Sigmoid colon (tissue), 7 donors: Measurements from ENCODE around the gene PIP4K2A. TPM values are rescaled to one million over a fixed set of nuclear protein-coding genes. Genes with fewer than 3 reads are reported as not detected.
A peak's percentile ranks its signal among the peaks of the same experiment; 100 is the strongest.

Source experiments
- DNase-seq: peaks from one replicate; pipeline ENCODE4 v3.0.0-alpha.2; 2019
- H3K27ac ChIP-seq, 4 donors: fragments of 200-600 bp; sonication (generic); one replicate each; pipeline ENCODE4 v1.5.1; 2016 to 2019; ENCODE audit warnings: mild to moderate bottlenecking in 1 of 4
- H3K27me3 ChIP-seq, 3 donors: fragments of 200-600 bp; sonication (generic); one replicate each; pipeline ENCODE4 v1.5.1; 2019; ENCODE audit warnings: mild to moderate bottlenecking in 1 of 3
- H3K36me3 ChIP-seq, 4 donors: fragments of 200-600 bp; sonication (generic); one replicate each; pipeline ENCODE4 v1.5.1; 2016 to 2019
- H3K4me1 ChIP-seq, 4 donors: fragments of 200-600 bp; sonication (generic); one replicate each; pipeline ENCODE4 v1.5.1; 2017 to 2019
- H3K4me3 ChIP-seq, 4 donors: fragments of 200-600 bp; sonication (generic); one replicate each; pipeline ENCODE4 v1.5.1; 2017 to 2019; ENCODE audit warnings: mild to moderate bottlenecking in 2 of 4, moderate library complexity in 1 of 4
- H3K9me3 ChIP-seq, 4 donors: fragments of 200-600 bp in 3 of 4; sonication (generic) in 3 of 4; one replicate each; pipeline versions ENCODE4 v1.5.1 to v1.6.1; 2013 to 2019
- CTCF ChIP-seq, 4 experiments: fragments of 450-650 bp in 3 of 4; fragments of 200-600 bp in 1 of 4; IDR thresholded peaks; one replicate each; pipeline ENCODE4 v1.5.1; 2016 to 2019; ENCODE audit warnings: antibody characterized with exemption in 4 of 4, mild to moderate bottlenecking in 3 of 4, moderate library complexity in 2 of 4
- EP300 ChIP-seq, 4 donors: sonication (generic); formaldehyde crosslinking; IDR thresholded peaks; one replicate each; pipeline ENCODE4 v1.6.1; 2017; ENCODE audit warnings: antibody characterized with exemption in 4 of 4
- POLR2A ChIP-seq, 2 donors: fragments of 450-650 bp; IDR thresholded peaks; one replicate each; pipeline ENCODE4 v1.6.1; 2016; ENCODE audit warnings: antibody characterized with exemption in 2 of 2, mild to moderate bottlenecking in 2 of 2, moderate library complexity in 2 of 2
- POLR2AphosphoS5 ChIP-seq, 4 donors: sonication (generic); formaldehyde crosslinking; IDR thresholded peaks; one replicate each; pipeline ENCODE4 v1.6.1; 2017; ENCODE audit warnings: antibody characterized with exemption in 4 of 4
- WGBS, 2 donors: extraction: QIAGEN DNeasy Blood & Tissue Kit; methylation state at CpG; one replicate each; pipeline ENCODE4 v1.1.7; 2013; 5-methylcytosine and 5-hydroxymethylcytosine counted together
- intact Hi-C: fragments of 100-400 bp; cut with DNase I; formaldehyde crosslinking; loops from one replicate; pipeline ENCODE4 v1.15.1; 2023
- polyA plus RNA-seq, 3 donors: library from polyadenylated mRNA; stranded (reverse); fragments of 200-250 nt; gene quantifications; one replicate each; pipeline ENCODE4 v1.2.3, GENCODE V29; 2013
- total RNA-seq, 4 donors: library from RNA; depleted of rRNA; stranded (reverse); fragments of >200 nt; gene quantifications; one replicate each; pipeline ENCODE4 v1.1.0, GENCODE V29; 2016
- donor health status: healthy with polysubstance abuse.
- donor health status: Bipolar disorder and iron deficiency.
- donor health status: healthy.

The PIP4K2A gene
- total and polyA plus RNA-seq, 7 donors = 7.2 to 23.2 (median 17.8) TPM

GRCh38 chr10:22620929-22621328 lies 93.4 kb downstream of the PIP4K2A start:
- Histone ChIP-seq H3K4me1 (peaks cover 0 to 76% (median 49%) of the 10 kb centered on the region in 4 donors), H3K9me3 (no peaks in the 10 kb centered on the region), H3K27ac (no peak overlapping the region), H3K36me3 (no peaks in the 10 kb centered on the region), H3K27me3 (no peaks in the 10 kb centered on the region), H3K4me3 (no peak overlapping the region)
- no peak for TF ChIP-seq POLR2A (IDR thresholded peaks at IDR 0.05)
- TF ChIP-seq CTCF (IDR thresholded peaks at IDR 0.05) = no peak
- no peak for TF ChIP-seq POLR2AphosphoS5 (IDR thresholded peaks at IDR 0.05)
- TF ChIP-seq EP300 (IDR thresholded peaks at IDR 0.05) = no peak
- intact Hi-C loops = loop anchor here (5.0 kb wide), 1 partner anchor 91 kb away; the partner anchor contains the start of gene PIP4K2A
- WGBS, 2 donors = 87 to 89% methylated on average over 3 of the region's 3 CpGs
- DNase-seq = no peak

- Histone ChIP-seq H3K9me3 (no peaks in the 10 kb centered on the region), H3K27ac (peak overlapping the region in 2 of 4 donors; percentile 24 to 28), H3K27me3 (no peaks in the 10 kb centered on the region), H3K4me3 (no peak overlapping the region), H3K4me1 (peaks cover 0 to 76% (median 43%) of the 10 kb centered on the region in 4 donors), H3K36me3 (no peaks in the 10 kb centered on the region)
- 46 to 70% methylated on average over 8 of the region's 8 CpGs for WGBS, 2 donors
- no peak for TF ChIP-seq POLR2A (IDR thresholded peaks at IDR 0.05)
- no peak for TF ChIP-seq CTCF (IDR thresholded peaks at IDR 0.05)
- no peak for TF ChIP-seq POLR2AphosphoS5 (IDR thresholded peaks at IDR 0.05)
- TF ChIP-seq EP300 (IDR thresholded peaks at IDR 0.05) = no peak
- DNase-seq = peak; percentile 77
- intact Hi-C loops = loop anchor here (5.0 kb wide), 1 partner anchor 92 kb away; the partner anchor contains the start of gene PIP4K2A
Observed at GRCh38 chr10:22620140-22620857, 94.1 kb downstream of the PIP4K2A start.

GRCh38 chr10:22619101-22619500 lies 95.3 kb downstream of the PIP4K2A start:
- no peaks in the 10 kb centered on the region for H3K9me3 ChIP-seq
- H3K4me1 ChIP-seq = peaks cover 0 to 69% (median 35%) of the 10 kb centered on the region in 4 donors
- DNase-seq = no peak
- intact Hi-C loops = no loop called here
- H3K27ac ChIP-seq = no peak overlapping the region
- H3K36me3 ChIP-seq = no peaks in the 10 kb centered on the region
- no peaks in the 10 kb centered on the region for H3K27me3 ChIP-seq
- no peak for TF ChIP-seq POLR2A (IDR thresholded peaks at IDR 0.05)
- TF ChIP-seq EP300 (IDR thresholded peaks at IDR 0.05) = no peak
- TF ChIP-seq POLR2AphosphoS5 (IDR thresholded peaks at IDR 0.05) = no peak
- TF ChIP-seq CTCF (IDR thresholded peaks at IDR 0.05) = no peak
- no peak overlapping the region for H3K4me3 ChIP-seq
- 89 to 91% methylated on average over 2 of the region's 2 CpGs for WGBS, 2 donors

GRCh38 chr10:22618078-22618785 lies 96.1 kb downstream of the PIP4K2A start:
- no peak overlapping the region for H3K4me3 ChIP-seq
- H3K27me3 ChIP-seq = no peaks in the 10 kb centered on the region
- intact Hi-C loops = no loop called here
- no peaks in the 10 kb centered on the region for H3K36me3 ChIP-seq
- TF ChIP-seq EP300 (IDR thresholded peaks at IDR 0.05) (no peak), POLR2A (IDR thresholded peaks at IDR 0.05) (no peak), POLR2AphosphoS5 (IDR thresholded peaks at IDR 0.05) (no peak), CTCF (IDR thresholded peaks at IDR 0.05) (no peak)
- DNase-seq = no peak
- no peaks in the 10 kb centered on the region for H3K9me3 ChIP-seq
- peaks cover 0 to 61% (median 29%) of the 10 kb centered on the region in 4 donors for H3K4me1 ChIP-seq
- peak overlapping the region in 2 of 4 donors; percentile 15 to 24 for H3K27ac ChIP-seq
- WGBS, 2 donors = 82 to 86% methylated on average over 4 of the region's 4 CpGs
